Fibroblast of peridontal ligament (primary cell): ENCODE data around the gene TP73.

ENCODE experiments used
- DNase-seq: peaks from one replicate; pipeline ENCODE4 v3.0.0-alpha.2; 2010; ENCODE audit errors: extremely low read depth

The TP73 gene

GRCh38 chr1:3634059-3634800, 18.1 kb upstream of the TP73 start:
- no peak for DNase-seq

- no peak for DNase-seq
These were observed 16.2 kb upstream of the TP73 start for GRCh38 chr1:3636080-3636479.

GRCh38 chr1:3636531-3636930, 15.8 kb upstream of the TP73 start:
- no peak for DNase-seq

- no peak for DNase-seq
These were observed 14.3 kb upstream of the TP73 start for GRCh38 chr1:3638027-3638426.

DNA sequence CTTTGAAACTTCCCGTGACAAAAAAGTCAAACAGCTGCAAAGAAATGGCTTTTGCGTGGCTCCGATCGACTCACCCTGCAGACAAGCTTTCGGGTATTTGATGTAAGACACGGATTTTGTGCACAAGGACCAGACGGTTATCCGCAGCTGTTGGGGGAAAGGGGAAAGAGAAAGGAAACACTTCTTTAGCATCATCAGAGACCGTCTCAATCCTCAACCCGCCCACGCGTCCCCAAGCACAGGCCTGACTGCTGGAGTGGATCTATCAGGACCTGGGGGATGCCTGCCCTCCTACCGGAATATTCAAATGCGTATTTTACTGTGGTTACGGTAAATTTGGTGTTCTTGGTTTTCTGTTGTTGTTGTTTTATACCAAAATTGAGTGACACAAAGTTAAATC, 13.6 kb upstream of the TP73 start:
- no peak for DNase-seq

DNA sequence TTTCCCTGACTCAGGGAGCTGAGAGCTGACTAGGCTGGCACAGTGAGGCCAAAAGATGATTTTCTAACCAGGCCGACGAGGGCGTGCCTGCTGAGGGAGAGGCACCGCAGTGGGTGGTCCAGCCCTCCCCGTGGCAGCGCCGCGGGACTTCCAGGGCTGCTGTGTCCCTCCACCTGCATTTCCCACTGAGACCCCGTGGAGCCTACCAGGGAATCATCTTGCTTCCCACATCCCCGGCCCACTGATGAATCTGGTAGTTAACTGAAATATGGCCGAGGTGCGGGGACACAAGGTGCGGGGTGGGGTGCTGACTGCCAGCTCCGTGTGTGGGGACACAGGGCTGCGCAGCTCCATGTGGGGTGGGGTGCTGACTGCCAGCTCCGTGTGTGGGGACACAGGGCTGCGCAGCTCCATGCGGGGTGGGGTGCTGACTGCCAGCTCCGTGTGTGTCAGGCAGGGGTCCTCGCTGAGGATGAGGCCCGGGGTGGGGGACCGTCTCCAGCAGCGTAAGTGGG, 12.9 kb upstream of the TP73 start:
- no peak for DNase-seq

GRCh38 chr1:3640121-3640837, 12.0 kb upstream of the TP73 start:
- DNase-seq, result no peak

DNA sequence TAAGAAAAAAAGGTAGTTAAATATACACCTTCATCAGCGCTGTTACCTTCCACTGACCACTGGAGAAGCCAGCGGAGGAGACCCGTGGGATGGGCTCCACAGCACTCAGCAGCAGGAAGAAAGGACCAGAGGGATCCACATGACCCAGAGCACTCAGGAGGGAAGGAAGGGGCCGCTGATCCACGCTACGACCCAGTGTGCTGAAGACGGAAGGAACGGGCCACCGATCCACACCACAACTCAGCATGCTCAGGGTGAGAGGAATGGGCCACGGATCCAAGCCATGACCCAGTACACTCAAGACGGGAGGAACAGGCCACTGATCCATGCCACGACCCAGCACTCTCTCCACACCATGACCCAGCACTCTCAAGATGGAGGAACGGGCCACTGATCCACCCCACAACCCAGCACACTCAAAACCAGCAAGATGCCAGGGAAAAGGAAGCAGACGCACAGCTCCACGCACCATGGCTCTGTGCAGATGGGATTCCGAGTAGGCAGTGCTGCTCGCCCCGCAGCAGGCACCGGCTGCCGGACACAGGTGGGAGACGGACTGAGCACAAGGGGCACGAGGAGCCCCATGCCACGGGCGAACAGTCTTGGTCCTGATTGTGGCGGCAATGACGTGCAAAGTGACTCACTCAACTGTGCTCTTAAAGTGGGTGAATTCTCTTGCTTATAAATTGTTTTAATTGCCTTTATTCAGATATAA, 11.1 kb upstream of the TP73 start:
- no peak for DNase-seq

DNA sequence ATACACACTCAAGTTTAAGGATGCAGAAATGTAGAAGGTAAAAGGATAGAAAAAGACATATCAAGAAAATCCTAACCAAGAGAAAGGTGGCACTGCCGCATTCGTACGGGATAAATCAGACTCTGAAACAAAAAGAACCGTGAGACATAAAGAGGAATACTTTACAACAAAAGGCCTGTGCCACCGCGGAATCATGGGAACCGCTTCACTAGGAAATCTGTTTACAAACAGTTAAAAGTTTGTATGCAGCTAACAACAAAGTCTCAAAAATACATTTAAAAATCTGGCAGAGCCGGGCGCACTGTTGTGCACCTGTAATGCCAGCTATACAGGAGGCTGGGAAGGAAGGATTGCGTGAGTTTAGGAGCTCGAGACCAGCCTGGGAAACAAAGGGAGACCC, 10.5 kb upstream of the TP73 start:
- DNase-seq, result no peak

DNA sequence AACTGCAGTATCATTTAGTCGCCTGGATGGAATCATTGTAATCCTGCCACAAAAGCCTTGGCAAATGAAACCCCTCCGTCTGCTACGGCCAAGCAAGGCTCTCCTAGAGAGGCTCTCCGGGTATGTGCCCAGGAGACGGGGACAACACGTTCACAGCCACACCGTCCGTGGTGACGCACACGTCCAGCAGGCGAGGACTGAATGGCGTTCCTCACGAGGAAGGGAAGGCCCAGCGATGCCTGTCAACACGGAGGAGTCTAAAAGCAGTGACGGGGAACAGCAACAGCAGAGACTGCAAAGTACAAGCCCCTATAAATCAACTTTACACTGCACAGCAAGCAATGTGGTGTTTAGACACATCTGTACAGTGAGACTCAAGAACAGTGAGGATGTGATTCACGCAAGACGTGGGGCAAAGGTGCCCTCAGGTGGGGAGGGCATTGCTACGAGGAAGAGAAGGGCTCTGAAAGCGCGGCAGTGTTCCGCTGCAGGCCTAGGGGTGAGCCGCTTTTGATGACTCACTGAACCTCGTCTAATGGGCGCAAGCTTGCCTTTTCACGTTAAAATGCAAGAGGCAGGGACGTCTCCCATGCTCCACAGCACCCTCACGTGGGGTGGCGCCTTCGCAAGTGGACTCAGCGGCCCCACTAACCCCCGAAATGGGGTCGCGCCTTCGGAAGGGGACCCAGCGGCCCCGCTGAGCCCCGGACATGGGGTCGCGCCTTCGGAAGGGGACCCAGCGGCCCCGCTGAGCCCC, 9.2 kb upstream of the TP73 start:
- no peak for DNase-seq

DNA sequence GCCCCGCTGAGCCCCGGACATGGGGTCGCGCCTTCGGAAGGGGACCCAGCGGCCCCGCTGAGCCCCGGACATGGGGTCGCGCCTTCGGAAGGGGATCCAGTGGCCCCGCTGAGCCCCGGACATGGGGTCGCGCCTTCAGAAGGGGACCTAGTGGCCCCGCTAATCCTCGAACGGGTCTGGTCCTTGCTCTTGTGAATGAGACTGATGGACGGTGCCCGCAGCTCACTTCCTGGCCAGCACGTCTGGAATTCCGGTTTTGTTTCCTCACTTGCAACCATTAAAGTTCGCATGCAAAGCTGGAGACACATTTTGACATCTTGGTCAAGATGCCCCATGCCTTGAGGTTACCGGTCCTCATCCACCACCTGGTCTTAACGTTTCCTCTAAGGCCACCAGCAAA, 8.0 kb upstream of the TP73 start:
- DNase-seq, result no peak

- no peak for DNase-seq
These were observed 7.1 kb upstream of the TP73 start for GRCh38 chr1:3645247-3645646.

DNA sequence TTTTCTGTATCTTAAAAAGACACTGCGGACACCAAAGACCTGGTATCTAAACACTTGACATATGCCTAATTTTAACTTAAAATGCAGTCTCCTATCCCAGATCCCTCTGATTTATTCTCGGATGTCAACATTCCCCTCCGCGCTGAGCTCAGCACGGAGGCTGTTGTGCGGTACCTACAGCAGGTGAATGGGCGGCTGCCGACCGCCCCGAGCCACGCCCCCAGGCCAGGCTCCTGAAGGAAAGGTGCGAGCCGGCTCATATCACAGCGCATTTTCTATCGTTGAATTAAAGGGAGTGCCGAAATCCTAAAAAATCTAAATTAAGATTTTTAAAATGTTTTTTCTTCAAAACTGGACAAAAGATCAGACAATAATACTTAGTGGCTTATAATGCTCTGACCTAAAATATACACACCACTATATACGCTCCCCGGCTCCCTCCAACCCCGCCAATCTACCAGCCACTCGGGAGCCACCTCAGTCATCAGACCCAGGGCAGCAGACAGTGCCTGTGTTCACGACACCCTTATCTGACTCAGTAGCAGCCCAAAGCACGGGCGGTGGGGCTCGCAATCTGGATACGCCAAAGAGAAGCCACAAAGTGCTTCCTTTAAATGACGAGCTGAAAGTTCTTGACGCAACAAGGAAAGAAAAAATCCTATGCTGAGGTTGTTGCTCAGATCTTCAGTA, 6.5 kb upstream of the TP73 start:
- DNase-seq, result no peak

GRCh38 chr1:3646596-3646995, 5.7 kb upstream of the TP73 start:
- DNase-seq, result no peak

DNA sequence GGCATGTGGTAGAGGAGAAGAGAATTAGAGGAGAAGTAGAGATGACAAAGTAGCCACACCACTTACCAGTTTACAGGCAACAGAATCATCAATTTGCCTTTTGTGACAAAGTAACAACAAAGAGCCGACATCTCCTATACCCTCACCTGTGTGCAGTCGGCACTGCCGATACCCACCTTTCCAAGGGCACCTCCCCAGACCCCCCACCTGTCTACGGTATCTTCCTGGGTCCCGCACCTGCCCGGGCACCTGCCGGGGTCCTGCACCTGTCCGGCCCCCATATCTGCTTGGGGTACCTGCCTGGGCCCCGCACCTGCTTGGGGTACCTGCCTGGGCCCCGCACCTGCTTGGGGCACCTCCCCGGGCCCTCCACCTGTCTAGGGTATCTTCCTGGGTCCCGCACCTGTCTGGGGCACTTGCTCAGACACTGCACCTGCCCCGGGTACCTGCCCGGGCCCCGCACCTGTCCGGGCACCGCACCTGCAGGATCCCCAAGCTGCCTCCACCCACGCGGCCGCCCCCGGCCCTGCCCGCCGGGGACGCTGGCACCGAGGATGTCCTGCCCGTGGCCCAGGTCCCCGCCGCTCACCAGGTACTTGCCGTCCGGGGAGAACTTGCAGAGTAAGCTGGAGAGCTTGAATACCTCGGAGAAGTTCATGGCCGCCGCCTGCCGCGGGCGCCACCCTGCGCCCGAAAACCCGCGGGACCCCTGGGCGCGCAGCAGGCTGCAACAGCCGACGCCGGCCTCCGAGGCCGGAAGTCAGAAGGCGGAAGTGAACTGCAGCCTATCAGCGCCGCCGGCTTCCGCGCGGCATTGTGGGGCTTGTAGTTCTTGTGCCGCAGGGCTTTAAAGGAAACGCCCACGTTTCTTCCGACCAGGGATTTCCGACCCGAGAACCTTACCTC, 2.7 kb upstream of the TP73 start, which contains the start of gene WRAP73:
Gene WRAP73 (minus strand): TSS at position 762 of the 906 bp plus-strand sequence. CDS start 104 bp downstream, at position 658.
- peak; percentile 87 for DNase-seq

DNA sequence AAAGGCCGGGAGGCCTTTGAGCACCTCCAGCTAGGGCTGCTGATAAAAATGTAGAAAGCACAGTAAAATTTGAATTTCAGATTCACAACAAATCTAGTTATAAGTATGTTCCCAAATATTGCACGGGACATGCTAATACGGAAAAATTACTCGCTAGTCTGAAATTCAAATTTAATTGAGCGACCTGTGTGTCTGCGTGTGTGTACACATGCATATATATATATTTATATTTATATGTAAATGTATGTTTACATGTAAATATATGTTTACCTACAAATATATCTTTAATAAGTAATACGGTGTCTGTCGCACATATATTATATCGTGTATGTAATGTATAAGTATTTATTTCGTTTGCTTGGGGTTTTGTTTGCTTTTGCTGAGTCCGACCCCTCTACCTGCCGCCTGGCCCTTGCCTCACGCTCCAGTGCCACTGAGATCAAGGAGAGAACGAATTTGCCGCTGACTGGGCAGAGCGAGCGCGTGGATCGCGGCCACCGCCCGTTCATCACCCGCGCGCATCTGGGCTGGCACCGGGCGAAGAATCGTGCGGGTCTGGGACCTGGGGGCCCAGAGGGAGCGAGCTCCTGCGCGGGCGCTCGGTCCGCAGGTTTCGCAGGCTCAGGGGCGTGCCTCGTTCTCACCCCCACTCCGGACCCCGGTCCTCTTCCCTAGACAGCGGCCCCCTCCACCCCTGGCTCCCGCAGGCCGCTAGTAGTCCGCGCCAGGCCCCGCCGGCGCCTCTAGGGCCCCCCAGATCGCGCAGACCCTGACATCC, 1.9 kb upstream of the TP73 start:
- no peak for DNase-seq

DNA sequence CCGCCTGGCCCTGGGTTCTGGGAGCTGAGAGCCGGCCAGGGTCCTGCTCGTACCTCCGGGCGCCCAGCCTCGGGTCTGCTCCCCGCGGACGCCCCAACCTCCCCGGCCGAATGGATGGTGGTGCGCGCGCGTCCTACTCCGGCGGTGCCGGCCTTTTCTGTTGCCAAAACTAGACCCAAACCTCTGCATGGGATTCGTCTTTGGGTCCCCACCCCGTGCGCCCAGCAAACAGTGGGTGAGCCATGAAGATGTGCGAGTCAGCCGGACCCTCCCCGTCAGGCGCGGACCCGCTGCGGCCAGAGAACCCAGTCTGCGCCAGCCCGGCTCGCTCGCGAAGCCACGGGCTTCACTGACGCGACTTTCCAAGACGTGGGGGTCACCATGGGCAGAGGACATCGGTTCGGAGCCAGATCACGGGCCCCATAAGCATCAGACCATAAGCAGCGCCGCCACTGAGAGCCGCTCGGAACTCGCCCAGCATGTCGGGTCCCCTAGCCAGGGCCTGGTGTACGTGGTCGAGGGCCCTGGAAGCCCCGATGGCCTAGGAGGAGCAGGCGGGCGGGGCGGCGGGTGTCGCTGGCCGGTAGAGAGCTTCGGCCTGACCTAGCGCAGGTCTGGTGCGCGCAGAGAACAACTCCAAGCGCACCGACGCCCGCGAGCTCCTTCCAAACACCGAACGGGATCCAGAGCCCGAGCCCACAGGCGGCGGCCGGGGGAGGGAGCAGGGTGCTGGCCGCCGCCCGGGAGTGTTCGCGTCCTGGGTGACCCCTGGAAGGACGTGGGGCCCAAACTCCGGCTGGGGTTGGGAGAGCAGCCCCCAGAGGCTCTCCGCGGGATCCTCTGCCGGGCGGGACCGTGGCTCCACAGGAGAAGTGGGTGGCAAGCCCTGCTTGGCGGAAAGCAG, 1.0 kb upstream of the TP73 start:
- DNase-seq, result no peak

DNA sequence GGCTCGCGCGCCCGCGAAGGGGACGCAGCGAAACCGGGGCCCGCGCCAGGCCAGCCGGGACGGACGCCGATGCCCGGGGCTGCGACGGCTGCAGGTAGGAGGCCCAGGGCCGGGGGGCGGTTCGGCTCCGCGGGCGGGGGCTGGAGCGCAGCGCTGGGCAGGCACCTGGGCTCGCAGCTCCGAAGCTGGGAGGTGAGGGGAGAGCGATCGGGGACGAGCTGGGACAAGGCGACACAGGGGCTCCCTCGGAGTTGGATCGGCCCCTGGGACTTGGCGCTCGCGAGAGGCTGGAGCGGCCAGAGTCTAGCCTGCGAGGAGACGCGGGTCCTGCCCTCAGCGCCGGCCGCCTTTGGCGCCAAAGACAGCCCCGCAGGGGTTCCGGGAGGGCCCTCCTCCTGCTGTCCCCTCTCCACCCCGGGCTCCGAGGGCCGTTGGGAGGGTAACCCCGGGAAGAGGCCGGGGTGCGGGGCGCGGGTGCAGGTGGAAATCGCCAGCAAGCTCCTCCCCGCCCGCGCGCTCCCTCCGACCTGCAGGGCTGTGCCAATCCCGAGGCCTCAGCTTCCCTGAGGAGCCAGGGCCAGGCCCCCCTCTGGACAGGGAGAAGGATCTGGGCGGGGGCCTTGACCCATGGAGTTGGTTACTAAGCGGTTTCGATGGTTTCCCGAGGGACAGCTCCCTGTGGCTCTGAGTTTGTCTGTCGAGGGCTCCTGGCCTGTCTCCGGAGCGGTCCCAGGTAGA, 401 bp downstream of the TP73 start:
- DNase-seq, result no peak
